ENCODE data around the gene SNED1. TPM values are rescaled to one million over a fixed set of nuclear protein-coding genes. Genes with fewer than 3 reads are reported as not detected.

SNED1 gene
- total RNA-seq, 1 experiment from 2014 or later, result 3.2 TPM

DNA sequence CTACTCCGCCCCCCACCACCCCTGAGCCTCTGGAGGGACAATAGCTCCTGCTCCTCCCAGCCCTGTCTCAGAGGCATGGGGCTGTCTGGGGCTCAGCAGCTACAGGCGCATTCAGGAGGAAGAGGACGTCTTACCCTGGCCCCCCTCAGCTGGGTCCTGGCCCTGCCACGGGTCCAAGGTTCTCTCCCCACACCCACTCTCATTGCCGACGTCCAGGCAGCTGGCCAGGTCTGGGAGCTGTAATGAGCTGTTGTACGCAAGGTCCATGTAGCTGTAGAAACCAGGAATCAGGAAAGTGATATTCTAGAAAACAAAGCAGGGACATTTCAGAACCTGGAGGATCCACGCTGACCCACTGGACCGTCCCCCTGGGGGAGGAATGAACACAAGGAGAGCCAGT, 137.3 kb downstream of the SNED1 start:
- peaks cover 3% of the 10 kb centered on the region; the same call in 1 of the 2 replicates for H3K9me3 Mint-ChIP-seq
- H3K27me3 Mint-ChIP-seq (ENCODE audit: low read depth), result no peaks in the 10 kb centered on the region
- H3K27ac Mint-ChIP-seq, result no peak overlapping the region
- no peak for DNase-seq (ENCODE audit: low spot score)
- no peak overlapping the region for H3K4me3 Mint-ChIP-seq
- no peak for TF ChIP-seq CREM (CRISPR knock-in tag; IDR thresholded peaks at IDR 0.05)
- TF ChIP-seq ESRRA (CRISPR knock-in tag; IDR thresholded peaks at IDR 0.05; ENCODE audit: borderline replicate concordance), result no peak
- TF ChIP-seq, protein P1, sequence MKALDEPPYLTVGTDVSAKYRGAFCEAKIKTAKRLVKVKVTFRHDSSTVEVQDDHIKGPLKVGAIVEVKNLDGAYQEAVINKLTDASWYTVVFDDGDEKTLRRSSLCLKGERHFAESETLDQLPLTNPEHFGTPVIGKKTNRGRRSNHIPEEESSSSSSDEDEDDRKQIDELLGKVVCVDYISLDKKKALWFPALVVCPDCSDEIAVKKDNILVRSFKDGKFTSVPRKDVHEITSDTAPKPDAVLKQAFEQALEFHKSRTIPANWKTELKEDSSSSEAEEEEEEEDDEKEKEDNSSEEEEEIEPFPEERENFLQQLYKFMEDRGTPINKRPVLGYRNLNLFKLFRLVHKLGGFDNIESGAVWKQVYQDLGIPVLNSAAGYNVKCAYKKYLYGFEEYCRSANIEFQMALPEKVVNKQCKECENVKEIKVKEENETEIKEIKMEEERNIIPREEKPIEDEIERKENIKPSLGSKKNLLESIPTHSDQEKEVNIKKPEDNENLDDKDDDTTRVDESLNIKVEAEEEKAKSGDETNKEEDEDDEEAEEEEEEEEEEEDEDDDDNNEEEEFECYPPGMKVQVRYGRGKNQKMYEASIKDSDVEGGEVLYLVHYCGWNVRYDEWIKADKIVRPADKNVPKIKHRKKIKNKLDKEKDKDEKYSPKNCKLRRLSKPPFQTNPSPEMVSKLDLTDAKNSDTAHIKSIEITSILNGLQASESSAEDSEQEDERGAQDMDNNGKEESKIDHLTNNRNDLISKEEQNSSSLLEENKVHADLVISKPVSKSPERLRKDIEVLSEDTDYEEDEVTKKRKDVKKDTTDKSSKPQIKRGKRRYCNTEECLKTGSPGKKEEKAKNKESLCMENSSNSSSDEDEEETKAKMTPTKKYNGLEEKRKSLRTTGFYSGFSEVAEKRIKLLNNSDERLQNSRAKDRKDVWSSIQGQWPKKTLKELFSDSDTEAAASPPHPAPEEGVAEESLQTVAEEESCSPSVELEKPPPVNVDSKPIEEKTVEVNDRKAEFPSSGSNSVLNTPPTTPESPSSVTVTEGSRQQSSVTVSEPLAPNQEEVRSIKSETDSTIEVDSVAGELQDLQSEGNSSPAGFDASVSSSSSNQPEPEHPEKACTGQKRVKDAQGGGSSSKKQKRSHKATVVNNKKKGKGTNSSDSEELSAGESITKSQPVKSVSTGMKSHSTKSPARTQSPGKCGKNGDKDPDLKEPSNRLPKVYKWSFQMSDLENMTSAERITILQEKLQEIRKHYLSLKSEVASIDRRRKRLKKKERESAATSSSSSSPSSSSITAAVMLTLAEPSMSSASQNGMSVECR (CRISPR knock-in tag; IDR thresholded peaks at IDR 0.05; ENCODE audit: borderline replicate concordance), result no peak
- TF ChIP-seq, protein P2, sequence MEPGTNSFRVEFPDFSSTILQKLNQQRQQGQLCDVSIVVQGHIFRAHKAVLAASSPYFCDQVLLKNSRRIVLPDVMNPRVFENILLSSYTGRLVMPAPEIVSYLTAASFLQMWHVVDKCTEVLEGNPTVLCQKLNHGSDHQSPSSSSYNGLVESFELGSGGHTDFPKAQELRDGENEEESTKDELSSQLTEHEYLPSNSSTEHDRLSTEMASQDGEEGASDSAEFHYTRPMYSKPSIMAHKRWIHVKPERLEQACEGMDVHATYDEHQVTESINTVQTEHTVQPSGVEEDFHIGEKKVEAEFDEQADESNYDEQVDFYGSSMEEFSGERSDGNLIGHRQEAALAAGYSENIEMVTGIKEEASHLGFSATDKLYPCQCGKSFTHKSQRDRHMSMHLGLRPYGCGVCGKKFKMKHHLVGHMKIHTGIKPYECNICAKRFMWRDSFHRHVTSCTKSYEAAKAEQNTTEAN (CRISPR knock-in tag; IDR thresholded peaks at IDR 0.05), result no peak
- ATAC-seq, result no peak
- peaks cover 34% of the 10 kb centered on the region for H3K36me3 Mint-ChIP-seq
- CTCF ChIA-PET, result no interaction called here
- H3K4me1 Mint-ChIP-seq, result no peaks in the 10 kb centered on the region
- POLR2A ChIA-PET, result no interaction called here

DNA sequence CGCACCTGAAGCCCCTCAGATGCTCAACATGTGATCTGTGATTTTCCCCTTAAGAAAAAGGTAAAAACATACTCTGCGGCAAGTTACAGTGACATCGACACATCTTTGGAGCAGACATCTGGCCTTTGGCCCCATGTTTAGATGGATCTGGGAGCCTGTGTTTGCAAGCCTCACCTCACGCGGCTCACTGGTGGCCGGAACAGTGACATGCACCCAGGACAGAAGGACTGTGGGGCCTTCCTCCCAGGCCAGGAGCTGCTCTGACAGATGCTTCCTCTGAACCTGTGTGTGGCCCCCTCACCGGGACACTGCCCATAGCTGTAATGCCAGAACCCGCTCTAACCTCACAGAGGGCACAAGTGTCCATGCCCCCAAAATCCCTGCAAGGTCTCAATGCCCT, 137.8 kb downstream of the SNED1 start:
- POLR2A ChIA-PET, result interaction anchor here (0.5 kb wide), 1 partner anchor 13 kb away, joined by 4 read pairs; no protein-coding TSS in a partner anchor
- no peak for DNase-seq (ENCODE audit: low spot score)
- H3K36me3 Mint-ChIP-seq, result peaks cover 34% of the 10 kb centered on the region
- no peak overlapping the region for H3K4me3 Mint-ChIP-seq
- ATAC-seq, result no peak
- H3K27me3 Mint-ChIP-seq (ENCODE audit: low read depth), result no peaks in the 10 kb centered on the region
- no peaks in the 10 kb centered on the region for H3K4me1 Mint-ChIP-seq
- H3K9me3 Mint-ChIP-seq, result peaks cover 3% of the 10 kb centered on the region; the same call in 1 of the 2 replicates
- TF ChIP-seq ATF1 (CRISPR knock-in tag; IDR thresholded peaks at IDR 0.05) (no peak), ZNF121 (CRISPR knock-in tag; IDR thresholded peaks at IDR 0.05) (no peak), MXD4 (CRISPR knock-in tag; IDR thresholded peaks at IDR 0.05; ENCODE audit: borderline replicate concordance) (no peak), ESRRA (CRISPR knock-in tag; IDR thresholded peaks at IDR 0.05; ENCODE audit: borderline replicate concordance) (no peak), CBFB (CRISPR knock-in tag; IDR thresholded peaks at IDR 0.05; ENCODE audit: low read depth) (no peak), SOX15 (CRISPR knock-in tag; IDR thresholded peaks at IDR 0.05) (no peak), NFATC4 (CRISPR knock-in tag; IDR thresholded peaks at IDR 0.05) (no peak), CREM (CRISPR knock-in tag; IDR thresholded peaks at IDR 0.05) (no peak)
- TF ChIP-seq, protein P3, sequence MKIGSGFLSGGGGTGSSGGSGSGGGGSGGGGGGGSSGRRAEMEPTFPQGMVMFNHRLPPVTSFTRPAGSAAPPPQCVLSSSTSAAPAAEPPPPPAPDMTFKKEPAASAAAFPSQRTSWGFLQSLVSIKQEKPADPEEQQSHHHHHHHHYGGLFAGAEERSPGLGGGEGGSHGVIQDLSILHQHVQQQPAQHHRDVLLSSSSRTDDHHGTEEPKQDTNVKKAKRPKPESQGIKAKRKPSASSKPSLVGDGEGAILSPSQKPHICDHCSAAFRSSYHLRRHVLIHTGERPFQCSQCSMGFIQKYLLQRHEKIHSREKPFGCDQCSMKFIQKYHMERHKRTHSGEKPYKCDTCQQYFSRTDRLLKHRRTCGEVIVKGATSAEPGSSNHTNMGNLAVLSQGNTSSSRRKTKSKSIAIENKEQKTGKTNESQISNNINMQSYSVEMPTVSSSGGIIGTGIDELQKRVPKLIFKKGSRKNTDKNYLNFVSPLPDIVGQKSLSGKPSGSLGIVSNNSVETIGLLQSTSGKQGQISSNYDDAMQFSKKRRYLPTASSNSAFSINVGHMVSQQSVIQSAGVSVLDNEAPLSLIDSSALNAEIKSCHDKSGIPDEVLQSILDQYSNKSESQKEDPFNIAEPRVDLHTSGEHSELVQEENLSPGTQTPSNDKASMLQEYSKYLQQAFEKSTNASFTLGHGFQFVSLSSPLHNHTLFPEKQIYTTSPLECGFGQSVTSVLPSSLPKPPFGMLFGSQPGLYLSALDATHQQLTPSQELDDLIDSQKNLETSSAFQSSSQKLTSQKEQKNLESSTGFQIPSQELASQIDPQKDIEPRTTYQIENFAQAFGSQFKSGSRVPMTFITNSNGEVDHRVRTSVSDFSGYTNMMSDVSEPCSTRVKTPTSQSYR (CRISPR knock-in tag; IDR thresholded peaks at IDR 0.05), result no peak
- TF ChIP-seq, protein P4, sequence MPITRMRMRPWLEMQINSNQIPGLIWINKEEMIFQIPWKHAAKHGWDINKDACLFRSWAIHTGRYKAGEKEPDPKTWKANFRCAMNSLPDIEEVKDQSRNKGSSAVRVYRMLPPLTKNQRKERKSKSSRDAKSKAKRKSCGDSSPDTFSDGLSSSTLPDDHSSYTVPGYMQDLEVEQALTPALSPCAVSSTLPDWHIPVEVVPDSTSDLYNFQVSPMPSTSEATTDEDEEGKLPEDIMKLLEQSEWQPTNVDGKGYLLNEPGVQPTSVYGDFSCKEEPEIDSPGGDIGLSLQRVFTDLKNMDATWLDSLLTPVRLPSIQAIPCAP (CRISPR knock-in tag; IDR thresholded peaks at IDR 0.05), result no peak
- TF ChIP-seq, protein P5, sequence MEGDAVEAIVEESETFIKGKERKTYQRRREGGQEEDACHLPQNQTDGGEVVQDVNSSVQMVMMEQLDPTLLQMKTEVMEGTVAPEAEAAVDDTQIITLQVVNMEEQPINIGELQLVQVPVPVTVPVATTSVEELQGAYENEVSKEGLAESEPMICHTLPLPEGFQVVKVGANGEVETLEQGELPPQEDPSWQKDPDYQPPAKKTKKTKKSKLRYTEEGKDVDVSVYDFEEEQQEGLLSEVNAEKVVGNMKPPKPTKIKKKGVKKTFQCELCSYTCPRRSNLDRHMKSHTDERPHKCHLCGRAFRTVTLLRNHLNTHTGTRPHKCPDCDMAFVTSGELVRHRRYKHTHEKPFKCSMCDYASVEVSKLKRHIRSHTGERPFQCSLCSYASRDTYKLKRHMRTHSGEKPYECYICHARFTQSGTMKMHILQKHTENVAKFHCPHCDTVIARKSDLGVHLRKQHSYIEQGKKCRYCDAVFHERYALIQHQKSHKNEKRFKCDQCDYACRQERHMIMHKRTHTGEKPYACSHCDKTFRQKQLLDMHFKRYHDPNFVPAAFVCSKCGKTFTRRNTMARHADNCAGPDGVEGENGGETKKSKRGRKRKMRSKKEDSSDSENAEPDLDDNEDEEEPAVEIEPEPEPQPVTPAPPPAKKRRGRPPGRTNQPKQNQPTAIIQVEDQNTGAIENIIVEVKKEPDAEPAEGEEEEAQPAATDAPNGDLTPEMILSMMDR (IDR thresholded peaks at IDR 0.05), result no peak
- TF ChIP-seq, protein P6, sequence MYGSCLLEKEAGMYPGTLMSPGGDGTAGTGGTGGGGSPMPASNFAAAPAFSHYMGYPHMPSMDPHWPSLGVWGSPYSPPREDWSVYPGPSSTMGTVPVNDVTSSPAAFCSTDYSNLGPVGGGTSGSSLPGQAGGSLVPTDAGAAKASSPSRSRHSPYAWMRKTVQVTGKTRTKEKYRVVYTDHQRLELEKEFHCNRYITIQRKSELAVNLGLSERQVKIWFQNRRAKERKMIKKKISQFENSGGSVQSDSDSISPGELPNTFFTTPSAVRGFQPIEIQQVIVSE (CRISPR knock-in tag; IDR thresholded peaks at IDR 0.05; ENCODE audit: borderline replicate concordance), result no peak
- CTCF ChIA-PET, result no interaction called here
- H3K27ac Mint-ChIP-seq, result no peak overlapping the region
